ENCODE measurements around the gene PRPF31. TPM values are rescaled to one million over a fixed set of nuclear protein-coding genes. Genes with fewer than 3 reads are reported as not detected.
"Not testable (repeated sequence)": the region's sequence is repeated elsewhere in the genome, so short reads cannot be mapped to it uniquely, and the experiment has no call there.

The PRPF31 gene
- total and polyA plus RNA-seq, 2 donors: 22.5 to 67.7 TPM

DNA sequence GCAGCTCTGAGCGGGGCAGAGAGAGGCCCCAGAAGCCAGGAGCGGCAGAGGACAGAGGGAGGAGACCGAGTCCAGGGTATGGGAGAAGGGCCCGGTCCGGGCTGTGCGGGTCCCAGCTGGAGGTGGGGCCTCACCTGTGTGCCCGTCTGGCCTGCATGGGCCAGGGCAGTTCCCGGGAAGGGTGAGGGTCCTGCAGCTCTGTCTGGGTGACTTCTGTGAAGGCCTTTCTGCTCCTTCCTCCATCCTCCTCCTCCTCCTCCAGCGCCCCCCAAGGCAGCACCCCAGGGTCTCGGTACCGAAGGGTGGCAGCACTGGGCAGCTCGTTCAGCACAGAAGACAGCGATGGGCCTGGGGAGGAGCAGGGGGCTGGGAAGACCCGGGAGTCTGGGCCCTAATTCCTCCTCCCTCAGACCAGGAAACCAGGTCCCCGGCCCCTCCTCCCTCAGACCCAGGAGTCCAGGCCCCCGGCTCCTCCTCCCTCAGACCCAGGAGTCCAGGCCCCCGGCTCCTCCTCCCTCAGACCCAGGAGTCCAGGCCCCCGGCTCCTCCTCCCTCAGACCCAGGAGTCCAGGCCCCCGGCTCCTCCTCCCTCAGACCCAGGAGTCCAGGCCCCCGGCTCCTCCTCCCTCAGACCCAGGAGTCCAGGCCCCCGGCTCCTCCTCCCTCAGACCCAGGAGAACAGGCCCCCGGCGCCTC lies 56.3 kb downstream of the PRPF31 start:
- H3K27ac ChIP-seq (ENCODE audit: low read depth); H3K4me1 ChIP-seq (ENCODE audit: insufficient read depth); H3K36me3 ChIP-seq (ENCODE audit: insufficient read depth); DNase-seq (ENCODE audit: extremely low spot score); H3K4me3 ChIP-seq (ENCODE audit: low read depth, low read length): not testable (repeated sequence)
- WGBS: 65% methylated on average over 19 of the region's 23 CpGs

DNA sequence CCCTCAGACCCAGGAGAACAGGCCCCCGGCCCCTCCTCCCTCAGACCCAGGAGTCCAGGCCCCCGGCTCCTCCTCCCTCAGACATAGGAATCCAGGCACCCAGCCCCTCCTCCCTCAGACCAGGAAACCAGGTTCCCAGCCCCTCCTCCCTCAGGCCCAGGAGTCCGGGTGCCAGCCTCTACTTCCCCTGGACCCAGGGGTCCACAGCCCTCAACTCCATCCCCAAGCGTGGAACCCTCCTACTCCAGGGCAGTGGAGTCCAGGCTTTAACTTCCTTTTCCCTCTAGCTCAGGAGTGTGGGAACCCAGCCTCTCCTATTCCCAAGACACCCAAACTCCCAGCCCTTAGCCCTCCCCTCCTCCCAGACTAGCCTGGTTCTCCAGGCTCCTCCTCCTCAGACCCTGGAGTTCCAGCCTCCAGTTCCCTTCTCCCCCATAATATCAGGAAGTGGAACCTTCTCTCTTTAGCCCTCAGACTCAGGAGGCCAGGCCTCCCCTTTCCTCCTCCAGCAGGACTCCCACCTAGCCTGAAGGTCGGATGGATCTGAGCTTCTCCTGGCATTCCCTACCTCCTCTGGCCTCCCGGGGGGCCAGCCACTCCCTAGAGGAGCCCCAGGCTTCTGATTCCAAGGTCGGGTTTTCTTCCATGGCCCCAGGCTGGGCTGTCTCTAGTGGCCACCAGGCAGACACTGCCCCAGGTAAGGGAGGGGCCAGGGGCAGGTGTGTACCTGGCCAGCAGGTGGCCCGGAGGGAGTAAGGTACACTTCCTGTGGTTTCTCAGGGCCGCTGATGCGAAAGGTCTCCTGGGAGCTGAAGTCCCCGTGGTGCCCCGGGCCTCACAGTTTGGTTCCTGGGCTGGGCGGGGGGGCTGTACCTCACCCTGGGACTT lies 57.2 kb downstream of the PRPF31 start, which contains the start of gene TMC4:
Gene TMC4, minus strand, starts transcription at position 690 of the 888 bp plus-strand sequence. Its CDS starts 43 bp downstream, at position 647.
- Histone ChIP-seq H3K36me3 (ENCODE audit: insufficient read depth) (no peaks in the 10 kb centered on the region), H3K27ac (ENCODE audit: low read depth) (peak within 1 kb of the TSS; percentile 24), H3K4me3 (ENCODE audit: low read depth, low read length) (peak within 1 kb of the TSS; percentile 11), H3K4me1 (ENCODE audit: insufficient read depth) (no peaks in the 10 kb centered on the region)
- WGBS: 13% methylated on average over 13 of the region's 13 CpGs
- no peak for DNase-seq (ENCODE audit: extremely low spot score)

DNA sequence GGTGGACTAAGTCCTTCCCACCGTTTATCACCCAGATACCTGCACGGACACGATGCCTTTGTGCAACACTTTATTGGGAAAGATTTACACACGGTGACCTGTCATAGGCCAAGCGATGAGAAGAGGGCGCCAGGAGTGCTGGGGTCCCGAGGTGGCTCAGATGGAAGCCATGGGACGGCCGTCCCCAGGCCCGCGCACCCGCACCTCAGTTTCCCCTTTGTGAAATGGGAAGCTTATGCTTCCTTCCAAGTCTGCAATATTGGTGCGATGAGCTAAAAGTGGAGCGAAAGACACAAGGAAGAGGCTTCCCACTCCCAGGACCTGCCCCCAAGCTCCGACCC lies 57.8 kb downstream of the PRPF31 start:
- Histone ChIP-seq H3K36me3 (ENCODE audit: insufficient read depth) (no peaks in the 10 kb centered on the region), H3K27ac (ENCODE audit: low read depth) (no peak overlapping the region), H3K4me1 (ENCODE audit: insufficient read depth) (no peaks in the 10 kb centered on the region), H3K4me3 (ENCODE audit: low read depth, low read length) (no peak overlapping the region)
- no peak for DNase-seq (ENCODE audit: extremely low spot score)
- WGBS: 41% methylated on average over 15 of the region's 15 CpGs

DNA sequence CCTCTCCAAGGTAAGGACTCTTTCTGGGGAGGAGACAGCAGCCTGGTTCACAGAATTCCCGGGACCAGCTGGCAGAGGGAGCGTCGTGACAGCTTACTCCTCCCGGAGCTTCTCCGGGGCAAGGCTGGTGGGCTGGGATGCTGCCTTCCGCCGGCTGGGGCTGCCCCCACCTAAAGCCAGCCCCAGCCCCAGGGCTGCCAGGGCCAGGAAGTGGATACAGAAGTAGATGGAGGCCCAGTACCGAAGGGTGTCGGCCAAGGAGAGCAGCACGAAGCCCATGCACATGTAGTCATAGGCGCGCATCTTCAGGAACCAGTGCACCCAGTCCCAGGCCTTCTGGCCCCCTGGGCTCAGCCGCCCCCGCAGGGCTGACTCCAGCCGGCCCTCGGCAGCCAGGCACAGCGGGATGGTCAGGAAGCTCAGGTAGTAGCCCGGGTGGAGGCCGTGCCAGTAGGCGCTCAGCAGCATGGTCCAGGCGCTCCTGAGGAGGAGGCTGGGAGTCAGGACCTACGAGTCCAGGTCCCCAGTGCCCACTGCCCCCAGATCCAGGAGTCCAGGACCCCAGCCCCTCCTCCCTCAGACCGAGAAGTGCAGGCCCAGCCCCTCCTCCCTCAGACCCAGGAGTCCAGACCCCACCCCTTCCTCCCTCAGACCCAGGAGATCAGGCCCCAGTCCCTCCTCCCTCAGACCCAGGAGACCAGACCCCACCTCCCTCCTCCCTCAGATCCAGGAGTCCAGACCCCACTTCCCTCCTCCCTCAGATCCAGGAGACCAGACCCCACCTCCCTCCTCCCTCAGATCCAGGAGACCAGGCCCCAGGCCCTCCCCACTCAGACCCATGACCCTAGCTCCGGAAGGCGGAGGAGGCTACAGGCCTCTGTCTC lies 58.6 kb downstream of the PRPF31 start:
- DNase-seq (ENCODE audit: extremely low spot score): no peak
- Histone ChIP-seq H3K4me1 (ENCODE audit: insufficient read depth) (no peaks in the 10 kb centered on the region), H3K4me3 (ENCODE audit: low read depth, low read length) (no peak overlapping the region), H3K27ac (ENCODE audit: low read depth) (no peak overlapping the region), H3K36me3 (ENCODE audit: insufficient read depth) (no peaks in the 10 kb centered on the region)
- 70% methylated on average over 25 of the region's 25 CpGs for WGBS

DNA sequence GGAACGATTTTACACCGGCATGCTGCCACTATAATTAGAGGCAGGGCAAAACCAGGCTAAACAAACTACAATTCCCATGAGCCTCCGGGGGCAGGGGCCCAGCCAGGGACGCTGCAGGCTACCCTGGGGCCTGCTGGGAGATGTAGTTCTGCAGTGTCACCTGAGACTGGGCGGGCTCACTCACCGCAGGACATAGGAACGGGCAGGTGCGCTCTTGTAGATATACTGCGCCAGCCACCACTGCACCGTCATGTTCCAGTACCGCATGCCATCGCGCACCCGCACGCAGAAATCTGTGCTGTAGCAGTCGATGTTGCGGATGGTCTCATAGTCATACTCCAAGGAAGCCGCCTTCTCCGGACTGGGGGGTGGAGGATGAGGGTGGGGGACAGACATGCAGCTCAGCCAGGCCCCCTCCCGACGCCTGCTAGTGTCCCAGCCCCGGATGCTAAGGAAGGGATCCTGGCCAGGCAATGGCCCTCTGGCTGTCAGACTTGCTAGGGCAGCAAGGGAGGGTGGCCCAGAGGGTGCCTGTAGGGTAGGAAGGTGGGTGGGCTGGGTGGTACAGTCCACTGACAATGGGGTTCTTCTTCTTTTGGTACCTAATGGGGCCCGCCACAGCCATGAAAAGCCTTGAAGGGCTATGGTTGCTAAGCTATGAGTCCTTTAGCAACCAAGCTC lies 63.2 kb downstream of the PRPF31 start:
- Histone ChIP-seq H3K4me3 (ENCODE audit: low read depth, low read length) (no peak overlapping the region), H3K4me1 (ENCODE audit: insufficient read depth) (no peaks in the 10 kb centered on the region), H3K27ac (ENCODE audit: low read depth) (no peak overlapping the region), H3K36me3 (ENCODE audit: insufficient read depth) (no peaks in the 10 kb centered on the region)
- DNase-seq (ENCODE audit: extremely low spot score): no peak
- 74% methylated on average over 23 of the region's 23 CpGs for WGBS

DNA sequence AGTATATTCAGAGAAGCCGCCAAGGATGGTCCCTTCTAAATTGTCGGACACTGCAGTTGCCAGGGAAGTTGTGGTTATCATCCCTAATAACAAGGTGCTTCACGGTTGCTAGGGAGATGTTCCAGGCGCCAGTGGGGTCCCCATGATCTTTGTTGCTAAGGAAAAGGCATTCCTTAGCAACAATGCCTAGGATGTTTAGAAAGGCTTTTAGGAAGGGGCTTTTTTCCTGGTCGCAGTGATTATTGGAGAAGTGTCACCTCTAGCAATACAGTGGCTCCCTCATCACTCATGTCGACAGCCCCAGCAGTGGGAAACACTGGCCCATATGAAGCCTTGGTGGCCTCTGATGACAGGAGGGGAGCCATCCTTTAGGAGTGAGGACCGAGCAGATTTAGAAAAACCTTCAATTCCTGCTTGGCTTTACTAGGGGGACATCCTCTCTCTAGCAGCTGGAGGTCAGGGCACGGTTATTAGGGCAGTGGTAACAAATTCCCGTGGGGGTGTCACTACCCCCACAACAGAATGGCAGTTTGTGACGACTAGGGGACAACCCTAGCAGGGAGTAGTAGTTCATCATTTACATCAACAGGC lies 63.8 kb downstream of the PRPF31 start:
- Histone ChIP-seq H3K36me3 (ENCODE audit: insufficient read depth) (no peaks in the 10 kb centered on the region), H3K4me1 (ENCODE audit: insufficient read depth) (no peaks in the 10 kb centered on the region), H3K4me3 (ENCODE audit: low read depth, low read length) (no peak overlapping the region), H3K27ac (ENCODE audit: low read depth) (no peak overlapping the region)
- DNase-seq (ENCODE audit: extremely low spot score): no peak
- WGBS: 86% methylated on average over 10 of the region's 10 CpGs

DNA sequence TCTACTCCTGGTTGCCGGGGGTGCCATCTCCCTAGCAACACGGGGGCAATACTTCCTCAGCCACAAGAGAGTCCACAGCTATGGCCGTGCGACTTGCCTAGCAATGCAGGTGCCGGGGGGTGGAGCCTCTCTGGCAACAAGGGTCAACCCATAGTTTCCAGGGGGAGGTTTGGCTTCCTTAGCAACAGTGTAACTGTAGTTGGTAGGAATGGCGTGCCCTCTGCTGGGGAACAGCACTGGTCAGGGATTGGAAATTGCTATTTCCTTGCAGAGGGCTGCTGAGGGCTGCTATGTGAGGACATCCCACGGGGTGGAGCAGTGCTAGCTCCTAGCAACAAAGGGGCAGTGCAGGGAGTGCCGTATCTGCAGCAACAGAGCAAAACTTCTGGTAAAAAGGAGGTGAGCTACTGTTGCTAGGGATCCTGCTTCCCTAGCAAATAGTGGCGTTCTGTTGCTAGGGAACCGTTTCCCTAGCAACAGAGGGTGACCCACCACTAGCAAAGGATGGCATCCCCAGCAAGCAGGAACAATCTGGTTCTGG lies 64.4 kb downstream of the PRPF31 start:
- no peak overlapping the region for H3K27ac ChIP-seq (ENCODE audit: low read depth)
- no peaks in the 10 kb centered on the region for H3K36me3 ChIP-seq (ENCODE audit: insufficient read depth)
- H3K4me3 ChIP-seq (ENCODE audit: low read depth, low read length): no peak overlapping the region
- no peak for DNase-seq (ENCODE audit: extremely low spot score)
- 49% methylated on average over 10 of the region's 10 CpGs for WGBS
- no peaks in the 10 kb centered on the region for H3K4me1 ChIP-seq (ENCODE audit: insufficient read depth)

DNA sequence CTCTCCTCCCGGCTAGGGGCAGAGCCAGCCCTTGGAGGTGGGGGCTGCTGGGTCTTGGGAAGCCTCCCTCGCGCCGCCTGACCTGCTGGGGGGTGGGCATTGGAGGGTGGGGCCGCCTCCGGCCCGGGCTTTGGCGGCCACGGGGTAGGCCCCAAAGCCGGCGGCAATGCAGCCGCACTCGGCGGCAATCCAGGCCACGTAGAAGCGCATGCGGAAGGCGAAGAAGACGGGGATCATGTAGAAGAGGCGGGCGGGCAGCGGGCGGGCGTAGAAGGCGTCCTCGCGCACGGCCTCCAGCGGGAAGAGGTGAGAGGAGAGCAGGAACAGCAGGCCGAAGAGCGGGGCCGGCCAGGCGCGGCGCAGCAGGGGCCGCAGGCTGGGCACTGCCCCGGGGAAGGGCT lies 65.1 kb downstream of the PRPF31 start:
- Histone ChIP-seq H3K4me3 (ENCODE audit: low read depth, low read length) (no peak overlapping the region), H3K27ac (ENCODE audit: low read depth) (no peak overlapping the region), H3K4me1 (ENCODE audit: insufficient read depth) (no peaks in the 10 kb centered on the region), H3K36me3 (ENCODE audit: insufficient read depth) (no peaks in the 10 kb centered on the region)
- DNase-seq (ENCODE audit: extremely low spot score): no peak
- 96% methylated on average over 37 of the region's 37 CpGs for WGBS

Other genes starting within 250 kb of the PRPF31 start
- gene MYADM, start 247.9 kb upstream of the PRPF31 start, total RNA-seq: 31.9 TPM
- gene MYADM, start 247.9 kb upstream of the PRPF31 start, polyA plus RNA-seq: 271 TPM
- gene PRKCG, start 233.6 kb upstream of the PRPF31 start, total RNA-seq: 0.32 TPM
- gene PRKCG, start 233.6 kb upstream of the PRPF31 start, polyA plus RNA-seq: 0.03 TPM
- gene CACNG7, start 206.5 kb upstream of the PRPF31 start, total RNA-seq: 0.26 TPM
- 0.09 TPM for gene CACNG7, start 206.5 kb upstream of the PRPF31 start, polyA plus RNA-seq
- gene CACNG8, start 152.8 kb upstream of the PRPF31 start, total RNA-seq: 0.11 TPM
- gene CACNG8, start 152.8 kb upstream of the PRPF31 start, polyA plus RNA-seq: 0.08 TPM
- 1.3 TPM for gene CACNG6, start 124.1 kb upstream of the PRPF31 start, total RNA-seq
- gene CACNG6, start 124.1 kb upstream of the PRPF31 start, polyA plus RNA-seq: not detected
- not detected for gene VSTM1, start 51.9 kb upstream of the PRPF31 start, total RNA-seq
- gene VSTM1, start 51.9 kb upstream of the PRPF31 start, polyA plus RNA-seq: not detected
- gene TARM1, start 34.4 kb upstream of the PRPF31 start, total RNA-seq: not detected
- not detected for gene TARM1, start 34.4 kb upstream of the PRPF31 start, polyA plus RNA-seq
- 0.21 TPM for gene OSCAR, start 15.0 kb upstream of the PRPF31 start, total RNA-seq
- gene OSCAR, start 15.0 kb upstream of the PRPF31 start, polyA plus RNA-seq: 2.3 TPM
- gene NDUFA3, start 12.9 kb upstream of the PRPF31 start, total RNA-seq: 11.3 TPM
- 155 TPM for gene NDUFA3, start 12.9 kb upstream of the PRPF31 start, polyA plus RNA-seq
- gene TFPT, start 97 bp upstream of the PRPF31 start, total RNA-seq: 4.0 TPM
- gene TFPT, start 97 bp upstream of the PRPF31 start, polyA plus RNA-seq: 22.8 TPM
- 11.6 TPM for gene CNOT3, start 22.0 kb downstream of the PRPF31 start, total RNA-seq
- 35.8 TPM for gene CNOT3, start 22.0 kb downstream of the PRPF31 start, polyA plus RNA-seq
- 3.8 TPM for gene LENG1, start 44.0 kb downstream of the PRPF31 start, total RNA-seq
- gene LENG1, start 44.0 kb downstream of the PRPF31 start, polyA plus RNA-seq: 14.0 TPM
- 15.4 TPM for gene TMC4, start 57.4 kb downstream of the PRPF31 start, total RNA-seq
- 16.0 TPM for gene TMC4, start 57.4 kb downstream of the PRPF31 start, polyA plus RNA-seq
- 22.9 TPM for gene MBOAT7, start 73.8 kb downstream of the PRPF31 start, total RNA-seq
- 69.7 TPM for gene MBOAT7, start 73.8 kb downstream of the PRPF31 start, polyA plus RNA-seq
- gene TSEN34, start 75.6 kb downstream of the PRPF31 start, total RNA-seq: 31.1 TPM
- gene TSEN34, start 75.6 kb downstream of the PRPF31 start, polyA plus RNA-seq: 81.4 TPM
- gene RPS9, start 85.1 kb downstream of the PRPF31 start, total RNA-seq: 2,561 TPM
- 3,100 TPM for gene RPS9, start 85.1 kb downstream of the PRPF31 start, polyA plus RNA-seq
- gene LILRB3, start 107.3 kb downstream of the PRPF31 start, total RNA-seq: 2.9 TPM
- gene LILRB3, start 107.3 kb downstream of the PRPF31 start, polyA plus RNA-seq: 7.2 TPM
- 0.95 TPM for gene LILRA6, start 127.0 kb downstream of the PRPF31 start, total RNA-seq
- 3.4 TPM for gene LILRA6, start 127.0 kb downstream of the PRPF31 start, polyA plus RNA-seq
- gene LILRB5, start 141.5 kb downstream of the PRPF31 start, total RNA-seq: 4.2 TPM
- gene LILRB5, start 141.5 kb downstream of the PRPF31 start, polyA plus RNA-seq: 5.6 TPM
- gene LILRB2, start 165.4 kb downstream of the PRPF31 start, total RNA-seq: 1.3 TPM
- gene LILRB2, start 165.4 kb downstream of the PRPF31 start, polyA plus RNA-seq: 6.2 TPM
- 1.3 TPM for gene LILRA5, start 197.4 kb downstream of the PRPF31 start, total RNA-seq
- 7.3 TPM for gene LILRA5, start 197.4 kb downstream of the PRPF31 start, polyA plus RNA-seq
- gene LILRA4, start 223.4 kb downstream of the PRPF31 start, total RNA-seq: not detected
- not detected for gene LILRA4, start 223.4 kb downstream of the PRPF31 start, polyA plus RNA-seq
- 11.8 TPM for gene LAIR1, start 249.2 kb downstream of the PRPF31 start, total RNA-seq
- 21.3 TPM for gene LAIR1, start 249.2 kb downstream of the PRPF31 start, polyA plus RNA-seq

Measured in urinary bladder (tissue), 4 donors.